ENCODE results near the gene EIF3F. TPM values are rescaled to one million over a fixed set of nuclear protein-coding genes. Genes with fewer than 3 reads are reported as not detected.
A peak's percentile ranks its signal among the peaks of the same experiment; 100 is the strongest.

Gene EIF3F
- total RNA-seq (2013), result 326 TPM
- polyA plus RNA-seq (100 to 1,000 TPM; 179 to 286 (median 243) TPM), polyA minus RNA-seq (151 and 285 TPM in 2 replicates), total RNA-seq (60.1 to 192 (median 156) reads per million in 11 experiments)

DNA sequence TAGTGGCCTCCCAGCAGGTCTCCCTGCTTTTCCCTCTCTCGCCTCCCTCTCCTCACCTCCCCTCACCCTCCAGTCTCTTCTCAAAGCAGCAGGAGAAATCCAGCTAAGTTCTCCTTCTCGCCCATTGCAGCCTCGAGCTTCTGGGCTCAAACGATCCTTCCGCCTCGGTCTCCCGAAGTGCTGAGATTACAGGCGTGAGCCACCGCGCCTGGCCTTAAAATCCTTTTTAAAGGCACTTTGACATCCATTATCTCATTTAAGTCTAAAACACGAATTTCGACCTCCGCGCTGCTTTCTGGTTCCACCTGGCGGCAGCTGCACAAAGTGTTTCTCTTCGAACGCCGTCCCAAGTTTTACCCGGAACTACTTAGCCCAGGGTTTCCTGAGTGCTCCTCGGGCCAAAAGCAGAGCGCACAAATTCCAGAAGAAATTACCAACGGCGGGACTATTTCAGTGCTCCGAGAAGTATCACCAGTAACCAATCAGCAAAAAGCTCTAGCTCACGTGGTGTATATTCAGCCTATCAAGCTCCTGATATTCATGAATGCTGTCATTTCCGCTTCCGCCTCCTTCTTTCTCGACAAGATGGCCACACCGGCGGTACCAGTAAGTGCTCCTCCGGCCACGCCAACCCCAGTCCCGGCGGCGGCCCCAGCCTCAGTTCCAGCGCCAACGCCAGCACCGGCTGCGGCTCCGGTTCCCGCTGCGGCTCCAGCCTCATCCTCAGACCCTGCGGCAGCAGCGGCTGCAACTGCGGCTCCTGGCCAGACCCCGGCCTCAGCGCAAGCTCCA is at the start of gene EIF3F:
TSS of gene EIF3F (plus strand) at position 570 of the 792 bp plus-strand sequence. CDS start at position 586, 16 bp downstream.
- Histone ChIP-seq H3K27me3 (ENCODE audit: control insufficient read depth in 2 of 2, insufficient read depth in 2 of 2, low read length in 2 of 2) (no peaks in the 10 kb centered on the region), H3K4me1 (ENCODE audit: control insufficient read depth in 1 of 2, insufficient read depth in 2 of 2, low read length in 2 of 2) (peaks cover 18 to 25% of the 10 kb centered on the region in 2 donors), H3K9me3 (replicated peaks in 1 of 2; ENCODE audit: control insufficient read depth in 1 of 2, insufficient read depth in 1 of 2, low read length in 2 of 2) (no peaks in the 10 kb centered on the region), H4K20me1 (ENCODE audit: insufficient read depth, low read length) (no peaks in the 10 kb centered on the region), H3K27ac (ENCODE audit: low read depth in 1 of 2, low read length in 2 of 2) (peak within 1 kb of the TSS; percentile 58 to 82), H3K9ac (ENCODE audit: insufficient read depth, low read length, poor library complexity, severe bottlenecking) (peak within 1 kb of the TSS; percentile 76), H3K36me3 (replicated peaks in 1 of 2; ENCODE audit: control insufficient read depth in 1 of 2, insufficient read depth in 2 of 2, low read length in 2 of 2) (peaks cover 10 to 19% of the 10 kb centered on the region in 2 donors), H3K4me3 (replicated peaks in 1 of 3; ENCODE audit: low read depth in 2 of 3, low read length in 3 of 3) (peak within 1 kb of the TSS; percentile 61 to 85 (median 83)), H2AFZ (ENCODE audit: insufficient read depth, low read depth, low read length, poor library complexity, severe bottlenecking) (peak within 1 kb of the TSS; percentile 94), H3K79me2 (ENCODE audit: insufficient read depth, low read length) (peaks cover 34% of the 10 kb centered on the region), H3K4me2 (replicated peaks; ENCODE audit: extremely low read depth, low read length, poor library complexity, severe bottlenecking) (peak within 1 kb of the TSS; percentile 95)
- Mint-ChIP-seq H3K9me3 (peaks cover 0 to 2% (median 0%) of the 10 kb centered on the region in 7 donors), H3K27ac (peak within 1 kb of the TSS; percentile 87 to 96 (median 91)), H3K27me3 (ENCODE audit: low read depth in 3 of 3) (peaks cover 0 to 10% (median 0%) of the 10 kb centered on the region in 3 donors), H3K4me3 (peak within 1 kb of the TSS; percentile 85 to 98), H3K4me1 (peaks cover 24% of the 10 kb centered on the region), H3K36me3 (peaks cover 22 to 25% of the 10 kb centered on the region in 2 donors)
- peak; percentile 98 to 100 (median 98) for DNase-seq
- WGBS (ENCODE audit: insufficient coverage), result under 1% methylated on average over 43 of the region's 47 CpGs
- TF ChIP-seq, protein P1, sequence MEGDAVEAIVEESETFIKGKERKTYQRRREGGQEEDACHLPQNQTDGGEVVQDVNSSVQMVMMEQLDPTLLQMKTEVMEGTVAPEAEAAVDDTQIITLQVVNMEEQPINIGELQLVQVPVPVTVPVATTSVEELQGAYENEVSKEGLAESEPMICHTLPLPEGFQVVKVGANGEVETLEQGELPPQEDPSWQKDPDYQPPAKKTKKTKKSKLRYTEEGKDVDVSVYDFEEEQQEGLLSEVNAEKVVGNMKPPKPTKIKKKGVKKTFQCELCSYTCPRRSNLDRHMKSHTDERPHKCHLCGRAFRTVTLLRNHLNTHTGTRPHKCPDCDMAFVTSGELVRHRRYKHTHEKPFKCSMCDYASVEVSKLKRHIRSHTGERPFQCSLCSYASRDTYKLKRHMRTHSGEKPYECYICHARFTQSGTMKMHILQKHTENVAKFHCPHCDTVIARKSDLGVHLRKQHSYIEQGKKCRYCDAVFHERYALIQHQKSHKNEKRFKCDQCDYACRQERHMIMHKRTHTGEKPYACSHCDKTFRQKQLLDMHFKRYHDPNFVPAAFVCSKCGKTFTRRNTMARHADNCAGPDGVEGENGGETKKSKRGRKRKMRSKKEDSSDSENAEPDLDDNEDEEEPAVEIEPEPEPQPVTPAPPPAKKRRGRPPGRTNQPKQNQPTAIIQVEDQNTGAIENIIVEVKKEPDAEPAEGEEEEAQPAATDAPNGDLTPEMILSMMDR (IDR thresholded peaks at IDR 0.05), result peak; percentile 84
- intact Hi-C loops (cut with micrococcal nuclease), result loop anchor here (5.0 to 10.0 kb wide), 5 partner anchors 95 to 1512 kb away; partner anchors contain the start of genes RPL27A (in 1 of the 2), TRIM3 (in 1 of the 2) and TRIM66 (in 1 of the 2)

GRCh38 chr11:7941146-7941545 is 46.0 kb upstream of the EIF3F start:
- no peak overlapping the region for H3K9ac ChIP-seq (ENCODE audit: insufficient read depth, low read length, poor library complexity, severe bottlenecking)
- H3K27ac ChIP-seq (ENCODE audit: low read depth in 1 of 2, low read length in 2 of 2), result no peak overlapping the region
- no peak overlapping the region for H3K4me3 ChIP-seq (replicated peaks in 1 of 3; ENCODE audit: low read depth in 2 of 3, low read length in 3 of 3)
- intact Hi-C loops (cut with micrococcal nuclease), result no loop called here
- peaks cover 0 to 3% (median 1%) of the 10 kb centered on the region in 3 donors for H3K27me3 Mint-ChIP-seq (ENCODE audit: low read depth in 3 of 3)
- H3K27ac Mint-ChIP-seq, result no peak overlapping the region
- peaks cover 3 to 20% (median 16%) of the 10 kb centered on the region in 7 donors for H3K9me3 Mint-ChIP-seq
- no peaks in the 10 kb centered on the region for H3K36me3 ChIP-seq (replicated peaks in 1 of 2; ENCODE audit: control insufficient read depth in 1 of 2, insufficient read depth in 2 of 2, low read length in 2 of 2)
- no peaks in the 10 kb centered on the region for H4K20me1 ChIP-seq (ENCODE audit: insufficient read depth, low read length)
- no CpG with 5 or more reads among the region's 5 CpGs for WGBS (ENCODE audit: insufficient coverage)
- TF ChIP-seq, protein P1 (IDR thresholded peaks at IDR 0.05), result no peak
- no peak for DNase-seq
- peaks cover 17 to 18% of the 10 kb centered on the region in 2 donors for H3K9me3 ChIP-seq (replicated peaks in 1 of 2; ENCODE audit: control insufficient read depth in 1 of 2, insufficient read depth in 1 of 2, low read length in 2 of 2)
- H3K36me3 Mint-ChIP-seq, result no peaks in the 10 kb centered on the region
- H3K27me3 ChIP-seq (ENCODE audit: control insufficient read depth in 2 of 2, insufficient read depth in 2 of 2, low read length in 2 of 2), result no peaks in the 10 kb centered on the region
- H3K4me1 ChIP-seq (ENCODE audit: control insufficient read depth in 1 of 2, insufficient read depth in 2 of 2, low read length in 2 of 2), result no peaks in the 10 kb centered on the region
- H3K4me3 Mint-ChIP-seq, result no peak overlapping the region
- no peak overlapping the region for H2AFZ ChIP-seq (ENCODE audit: insufficient read depth, low read depth, low read length, poor library complexity, severe bottlenecking)
- H3K4me1 Mint-ChIP-seq, result no peaks in the 10 kb centered on the region
- H3K79me2 ChIP-seq (ENCODE audit: insufficient read depth, low read length), result no peaks in the 10 kb centered on the region
- no peak overlapping the region for H3K4me2 ChIP-seq (replicated peaks; ENCODE audit: extremely low read depth, low read length, poor library complexity, severe bottlenecking)
